ENCODE data around the gene MAP3K13. TPM values are rescaled to one million over a fixed set of nuclear protein-coding genes. Genes with fewer than 3 reads are reported as not detected.
"Not testable (repeated sequence)": the region's sequence is repeated elsewhere in the genome, so short reads cannot be mapped to it uniquely, and the experiment has no call there.

Gene MAP3K13
- total and polyA plus RNA-seq, 3 donors from 2014 or later = 37.1 to 66.5 (median 43.7) TPM

- no peak for DNase-seq
- Histone ChIP-seq H3K27ac (no peak overlapping the region), H3K9me3 (no peaks in the 10 kb centered on the region), H3K4me3 (no peak overlapping the region), H3K36me3 (ENCODE audit: low read depth, missing control alignments) (no peaks in the 10 kb centered on the region), H3K4me1 (no peaks in the 10 kb centered on the region), H3K27me3 (no peaks in the 10 kb centered on the region)
- intact Hi-C loops (cut with DNase I; ENCODE audit: low total_unique reads) = no loop called here
- no peak for TF ChIP-seq POLR2A (IDR thresholded peaks at IDR 0.05)
- TF ChIP-seq CTCF (IDR thresholded peaks at IDR 0.05) = no peak
- WGBS, 2 donors = 77 to 79% methylated on average over 2 of the region's 2 CpGs
Observed at GRCh38 chr3:185457376-185457775, 94.4 kb downstream of the MAP3K13 start.

- H3K4me1 ChIP-seq = no peaks in the 10 kb centered on the region
- intact Hi-C loops (cut with DNase I; ENCODE audit: low total_unique reads) = no loop called here
- H3K27ac ChIP-seq = no peak overlapping the region
- no peaks in the 10 kb centered on the region for H3K27me3 ChIP-seq
- no peaks in the 10 kb centered on the region for H3K36me3 ChIP-seq (ENCODE audit: low read depth, missing control alignments)
- H3K4me3 ChIP-seq = no peak overlapping the region
- no peak for DNase-seq
- WGBS, 2 donors = 72 to 81% methylated on average over 5 of the region's 5 CpGs
- TF ChIP-seq CTCF (IDR thresholded peaks at IDR 0.05) (no peak), POLR2A (IDR thresholded peaks at IDR 0.05) (no peak)
- no peaks in the 10 kb centered on the region for H3K9me3 ChIP-seq
Observed at GRCh38 chr3:185460309-185460708, 97.4 kb downstream of the MAP3K13 start.

- no peak for DNase-seq
- H3K27me3 ChIP-seq = no peaks in the 10 kb centered on the region
- no peaks in the 10 kb centered on the region for H3K9me3 ChIP-seq
- H3K4me1 ChIP-seq = no peaks in the 10 kb centered on the region
- TF ChIP-seq CTCF (IDR thresholded peaks at IDR 0.05) (peak; percentile 25 to 44 (median 29)), POLR2A (IDR thresholded peaks at IDR 0.05) (no peak)
- no peak overlapping the region for H3K4me3 ChIP-seq
- H3K36me3 ChIP-seq (ENCODE audit: low read depth, missing control alignments) = no peaks in the 10 kb centered on the region
- intact Hi-C loops (cut with DNase I; ENCODE audit: low total_unique reads) = no loop called here
- WGBS, 2 donors = 58 to 67% methylated on average over 6 of the region's 6 CpGs
- no peak overlapping the region for H3K27ac ChIP-seq
Observed at GRCh38 chr3:185460719-185461350, 97.9 kb downstream of the MAP3K13 start.

- intact Hi-C loops (cut with DNase I; ENCODE audit: low total_unique reads) = no loop called here
- no peak for DNase-seq
- WGBS, 2 donors = 90 to 94% methylated on average over 9 of the region's 9 CpGs
- Histone ChIP-seq H3K36me3 (ENCODE audit: low read depth, missing control alignments) (no peaks in the 10 kb centered on the region), H3K4me1 (no peaks in the 10 kb centered on the region), H3K9me3 (no peaks in the 10 kb centered on the region), H3K27me3 (no peaks in the 10 kb centered on the region), H3K27ac (no peak overlapping the region), H3K4me3 (no peak overlapping the region)
- TF ChIP-seq CTCF (IDR thresholded peaks at IDR 0.05) (no peak), POLR2A (IDR thresholded peaks at IDR 0.05) (no peak)
Observed at GRCh38 chr3:185465471-185465870, 102.5 kb downstream of the MAP3K13 start.

GRCh38 chr3:185466123-185466522 is 103.2 kb downstream of the MAP3K13 start:
- H3K4me3 ChIP-seq; intact Hi-C loops (cut with DNase I; ENCODE audit: low total_unique reads); H3K36me3 ChIP-seq (ENCODE audit: low read depth, missing control alignments); H3K27ac ChIP-seq; DNase-seq; H3K27me3 ChIP-seq; H3K9me3 ChIP-seq; H3K4me1 ChIP-seq: not testable (repeated sequence)
- 87 to 89% methylated on average over 5 of the region's 5 CpGs for WGBS, 2 donors

Measured in testis (tissue), 3 donors.